IPS-11a (cell line): ENCODE measurements around the gene FAT1.

ENCODE experiments used
- H3K4me3 ChIP-seq: one replicate; pipeline ENCODE4 v1.5.1; 2013; ENCODE audit warnings: low read depth, low read length, control low read depth

Gene FAT1

DNA sequence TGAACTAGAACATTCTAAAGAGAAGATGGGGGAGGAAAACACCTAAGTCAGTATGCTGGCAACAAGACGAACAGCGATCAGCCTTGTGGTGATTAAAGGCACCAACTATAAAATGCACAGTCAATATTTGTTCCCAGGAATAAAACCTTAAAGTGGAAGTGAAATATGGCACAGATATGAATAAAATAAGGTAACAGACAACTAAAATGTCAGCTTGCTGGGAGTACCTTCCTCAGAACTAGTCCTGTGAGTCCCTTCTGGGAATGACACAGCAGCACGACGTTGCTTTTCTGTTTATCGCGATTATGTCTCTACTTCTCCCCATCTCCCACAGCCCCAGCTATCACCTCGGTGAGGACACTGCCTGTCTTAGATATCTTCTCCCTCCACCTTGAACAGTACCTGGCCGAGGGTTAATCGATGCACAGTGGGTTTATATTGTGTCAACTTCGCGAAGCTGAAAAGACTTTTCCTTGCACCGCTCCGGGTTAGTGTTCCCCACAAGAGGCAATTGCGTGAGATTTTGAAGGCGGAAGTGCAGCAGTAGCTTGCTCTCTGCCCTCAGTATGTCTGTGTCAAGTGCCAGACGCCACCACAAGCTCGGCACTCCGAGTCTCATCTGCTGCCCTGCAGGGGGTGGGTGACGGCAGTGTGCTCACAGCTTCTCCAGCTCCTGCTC lies 185.7 kb downstream of the FAT1 start:
- no peak overlapping the region for H3K4me3 ChIP-seq
